HG03175 (cell line): Measurements from ENCODE around the gene SLMAP.
A peak's percentile ranks its signal among the peaks of the same experiment; 100 is the strongest.

Experiments
- ATAC-seq: cut with Tn5 transposase; IDR thresholded peaks from one replicate; pipeline ENCODE4 v1.9.1; 2021; ENCODE audit warnings: mild to moderate bottlenecking, moderate library complexity; ENCODE audit not compliant: unreplicated experiment

Gene SLMAP

DNA sequence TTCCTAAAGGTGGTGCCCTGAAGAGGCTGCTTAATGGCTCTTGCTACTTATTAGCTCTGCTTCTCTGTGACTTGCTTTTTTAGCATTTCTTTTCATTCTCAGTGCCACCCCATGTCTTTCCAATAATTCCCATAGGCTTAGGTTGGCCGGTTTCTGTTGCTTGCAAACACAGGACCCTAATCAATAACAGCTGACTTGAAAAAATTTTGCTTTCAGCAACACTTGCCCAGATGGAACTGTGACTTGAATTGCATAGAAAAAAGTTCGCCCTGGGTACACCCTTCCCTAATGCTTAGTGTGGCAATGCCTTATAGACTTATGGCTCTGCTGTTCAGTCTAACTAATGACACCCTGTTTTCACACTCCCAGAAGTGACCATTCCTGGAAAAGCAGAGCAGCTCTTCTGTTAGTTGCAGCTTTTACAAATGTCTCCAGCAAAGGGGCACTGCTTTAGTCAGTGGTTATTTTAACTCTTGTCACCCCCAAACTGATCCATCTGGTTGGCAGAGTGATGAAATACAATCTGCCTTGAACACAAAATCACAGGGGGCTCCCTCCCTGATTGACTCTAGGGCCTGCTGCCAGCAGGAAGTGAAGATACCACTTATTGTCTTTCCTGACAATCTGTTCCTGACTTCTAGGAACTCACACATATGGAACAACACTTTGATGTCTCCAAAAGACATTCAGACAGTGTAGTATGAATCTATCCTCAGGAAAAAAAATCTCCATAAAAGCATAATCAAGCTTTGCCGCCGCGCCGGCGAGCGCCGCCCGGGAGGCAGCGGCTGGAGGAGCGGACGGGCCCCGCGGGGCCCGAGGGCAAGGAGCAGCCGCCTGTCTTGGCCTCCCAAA lies 9.7 kb upstream of the SLMAP start:
- ATAC-seq = no peak

GRCh38 chr3:57749542-57749941 lies 6.6 kb upstream of the SLMAP start:
- ATAC-seq = no peak

- no peak for ATAC-seq
Measured at GRCh38 chr3:57752307-57752706, 3.8 kb upstream of the SLMAP start.

GRCh38 chr3:57753016-57753415 lies 3.1 kb upstream of the SLMAP start:
- no peak for ATAC-seq

DNA sequence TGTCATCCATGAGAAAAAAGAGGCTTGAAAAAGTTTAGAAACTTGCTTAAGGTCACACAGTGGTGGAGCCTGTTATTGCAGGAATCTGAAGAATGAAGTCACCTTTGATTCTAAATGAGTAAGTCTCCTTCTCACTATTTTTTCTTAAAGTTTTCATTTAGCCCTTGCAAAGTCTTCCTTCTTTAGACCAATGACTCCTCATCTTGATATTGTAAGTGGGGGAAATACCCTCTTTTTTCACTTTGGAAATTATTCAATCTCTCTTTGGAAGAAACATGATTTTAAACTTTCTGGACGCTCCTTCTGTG lies 787 bp upstream of the SLMAP start:
- no peak for ATAC-seq

DNA sequence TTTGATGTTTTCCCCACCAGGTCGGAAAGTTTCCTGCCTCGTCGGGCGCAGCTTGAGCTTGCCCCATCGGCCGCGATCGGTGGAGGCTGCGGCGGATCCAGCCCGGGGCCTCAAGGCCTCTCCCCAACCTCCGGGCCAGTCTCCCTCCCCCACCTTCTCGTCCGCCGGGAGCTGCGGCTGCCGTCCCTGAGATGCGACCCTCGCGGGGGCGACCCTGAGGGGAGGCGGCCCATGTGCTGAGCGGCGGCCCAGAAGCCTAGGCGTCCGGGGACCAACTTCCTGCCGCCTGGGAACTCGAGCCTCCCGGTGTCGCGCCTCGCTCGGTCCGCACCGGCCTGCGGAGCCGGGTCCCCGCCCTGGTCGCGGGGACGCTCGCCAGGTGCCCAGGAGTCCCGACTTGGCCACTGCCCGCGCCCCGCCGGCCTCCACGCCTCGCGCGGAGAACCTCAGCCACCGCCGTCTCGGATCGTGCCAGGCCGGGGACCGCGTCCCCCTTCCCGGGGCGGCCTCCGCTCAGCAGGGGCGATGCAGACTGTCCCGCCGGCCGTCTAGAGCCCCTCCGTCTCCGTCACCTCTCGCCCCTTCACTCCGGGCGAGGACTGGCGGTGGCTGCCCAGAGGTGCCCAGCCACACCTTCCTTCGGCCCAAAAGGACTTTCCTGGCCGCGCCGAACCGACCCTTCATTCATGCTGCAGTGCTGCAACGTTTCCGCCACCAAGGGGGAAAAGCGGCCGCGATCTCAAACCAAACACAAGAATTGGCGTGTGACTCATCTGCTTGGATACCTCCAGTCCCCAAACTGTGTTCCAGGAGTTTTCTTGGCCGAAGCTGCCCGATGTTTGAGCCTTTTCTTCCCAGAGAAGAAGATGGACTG lies 656 bp downstream of the SLMAP start:
- ATAC-seq = peak; percentile 27

DNA sequence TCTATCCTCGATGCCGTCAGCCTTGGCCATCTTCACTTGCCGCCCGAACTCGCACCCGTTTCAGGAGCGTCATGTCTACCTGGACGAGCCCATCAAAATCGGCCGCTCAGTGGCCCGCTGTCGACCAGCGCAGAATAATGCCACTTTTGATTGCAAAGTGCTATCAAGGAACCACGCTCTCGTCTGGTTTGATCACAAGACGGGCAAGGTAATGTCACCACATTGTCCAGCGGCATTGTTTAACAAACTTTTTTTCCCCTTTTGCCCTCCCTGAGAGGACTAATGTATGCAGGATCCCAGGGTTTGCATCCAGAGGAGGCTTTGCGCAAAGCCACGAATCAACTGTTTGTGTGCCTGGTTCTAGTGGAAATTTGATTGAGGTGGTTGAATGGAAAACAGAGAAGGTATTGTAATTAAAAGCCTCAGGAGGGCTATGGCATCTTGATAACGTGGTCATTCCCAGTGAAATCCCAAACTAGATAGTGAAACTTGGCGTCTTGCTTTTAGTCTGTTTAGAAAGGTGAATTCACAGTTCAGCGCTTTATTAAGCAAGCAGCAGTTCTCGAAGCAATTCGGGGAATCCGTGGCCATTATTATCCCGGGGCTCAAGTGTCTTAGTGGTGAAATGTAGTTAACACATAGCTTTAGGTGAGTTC lies 1.7 kb downstream of the SLMAP start:
- no peak for ATAC-seq

DNA sequence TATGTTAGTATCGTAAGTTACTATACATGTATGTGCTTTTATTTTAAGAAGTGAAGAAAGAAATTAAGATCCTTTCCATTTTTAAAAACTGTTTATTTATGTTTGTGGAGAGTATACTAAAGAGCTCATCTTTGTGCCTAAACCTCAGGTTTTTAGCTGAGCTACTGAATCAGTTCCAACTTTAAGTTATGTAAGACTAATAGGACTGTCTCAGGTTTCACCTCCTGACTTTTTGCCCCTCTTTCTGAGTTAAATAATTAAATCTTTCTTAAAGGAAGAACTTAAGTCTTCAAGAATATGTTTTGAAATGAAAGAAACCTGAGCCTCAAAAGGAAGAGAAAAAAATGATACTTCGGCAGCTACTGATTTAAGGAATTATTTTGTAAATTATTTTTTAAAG lies 2.6 kb downstream of the SLMAP start:
- ATAC-seq = no peak

GRCh38 chr3:57764794-57765193 lies 8.7 kb downstream of the SLMAP start:
- no peak for ATAC-seq

- no peak for ATAC-seq
Measured at GRCh38 chr3:57768595-57768994, 12.5 kb downstream of the SLMAP start.

GRCh38 chr3:57770009-57770827 lies 14.1 kb downstream of the SLMAP start:
- no peak for ATAC-seq

DNA sequence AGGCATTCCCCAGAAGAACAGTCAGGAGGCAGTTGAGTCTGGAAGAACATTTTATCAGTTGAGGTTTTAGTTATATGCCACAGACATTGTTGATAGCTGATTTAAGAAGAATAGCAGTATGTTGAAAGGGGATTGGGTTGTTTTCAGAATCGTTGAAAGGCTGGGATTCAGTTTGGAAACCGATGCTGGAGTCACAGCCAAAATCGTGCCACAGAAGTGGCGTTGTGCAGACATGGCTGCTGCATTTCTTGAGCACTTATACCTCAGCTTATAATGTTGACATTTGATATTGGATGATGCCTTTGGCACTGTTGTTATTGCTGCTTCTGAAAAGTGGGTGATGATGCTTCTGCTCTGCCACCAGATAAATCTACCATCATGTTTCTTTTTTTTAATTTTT lies 16.1 kb downstream of the SLMAP start:
- no peak for ATAC-seq

GRCh38 chr3:57777774-57778173 lies 21.7 kb downstream of the SLMAP start:
- no peak for ATAC-seq

- ATAC-seq = no peak
Measured at GRCh38 chr3:57778494-57778893, 22.4 kb downstream of the SLMAP start.

DNA sequence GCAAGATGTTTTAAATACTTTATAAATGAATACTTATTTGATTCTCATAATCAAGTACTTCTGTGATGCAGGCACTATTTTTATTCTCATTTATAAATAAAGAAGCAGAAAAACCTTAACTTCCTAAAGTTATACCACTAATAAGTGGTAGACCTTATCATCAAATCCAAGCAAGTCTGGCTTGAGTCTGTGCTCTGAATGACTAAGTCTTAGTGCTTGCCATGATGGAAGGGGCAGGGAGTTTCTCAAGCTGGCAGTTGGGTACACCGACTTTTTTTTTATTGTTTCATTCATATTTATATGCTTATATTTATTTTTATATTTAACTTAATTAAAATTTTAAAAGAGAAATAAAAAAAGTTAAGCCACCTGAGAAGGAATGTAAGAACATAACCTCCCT lies 23.6 kb downstream of the SLMAP start:
- no peak for ATAC-seq

- ATAC-seq = no peak
Measured at GRCh38 chr3:57783186-57784088, 27.3 kb downstream of the SLMAP start.

GRCh38 chr3:57784089-57784735 lies 28.1 kb downstream of the SLMAP start:
- no peak for ATAC-seq

- no peak for ATAC-seq
Measured at GRCh38 chr3:57785446-57785845, 29.3 kb downstream of the SLMAP start.

GRCh38 chr3:57787867-57788623 lies 31.9 kb downstream of the SLMAP start:
- ATAC-seq = peak; percentile 93
